GM18870 (cell line): Measurements from ENCODE around the gene MICALL2.

Experiments
- ATAC-seq: cut with Tn5 transposase; IDR thresholded peaks from one replicate; pipeline ENCODE4 v1.9.1; 2021; ENCODE audit warnings: moderate library complexity; ENCODE audit not compliant: unreplicated experiment

Gene MICALL2

GRCh38 chr7:1458683-1459511 lies at the start of gene MICALL2:
MICALL2 (minus strand) TSS chr7:1459470; CDS start chr7:1459326, 144 bp downstream.
- ATAC-seq: peak; percentile 23

- ATAC-seq: no peak
Measured at GRCh38 chr7:1508277-1508758, 49.0 kb upstream of the MICALL2 start.

- no peak for ATAC-seq
Measured at GRCh38 chr7:1505731-1506550, 46.7 kb upstream of the MICALL2 start.

GRCh38 chr7:1503816-1504775 lies 44.8 kb upstream of the MICALL2 start, which contains the start of gene INTS1:
INTS1 (minus strand) TSS chr7:1504389; CDS start chr7:1503960, 429 bp downstream.
- peak; percentile 45 for ATAC-seq

GRCh38 chr7:1503390-1503789 lies 44.1 kb upstream of the MICALL2 start:
- ATAC-seq: no peak

GRCh38 chr7:1502845-1503244 lies 43.6 kb upstream of the MICALL2 start:
- ATAC-seq: no peak

- no peak for ATAC-seq
Measured at GRCh38 chr7:1501487-1502270, 42.4 kb upstream of the MICALL2 start.

- ATAC-seq: no peak
Measured at GRCh38 chr7:1500064-1500807, 41.0 kb upstream of the MICALL2 start.

GRCh38 chr7:1499367-1500029 lies 40.2 kb upstream of the MICALL2 start:
- no peak for ATAC-seq

GRCh38 chr7:1498370-1499305 lies 39.4 kb upstream of the MICALL2 start:
- ATAC-seq: no peak

GRCh38 chr7:1497293-1497927 lies 38.1 kb upstream of the MICALL2 start:
- no peak for ATAC-seq

- ATAC-seq: no peak
Measured at GRCh38 chr7:1496531-1497292, 37.4 kb upstream of the MICALL2 start.

GRCh38 chr7:1495564-1496242 lies 36.4 kb upstream of the MICALL2 start:
- no peak for ATAC-seq

- no peak for ATAC-seq
Measured at GRCh38 chr7:1494866-1495563, 35.7 kb upstream of the MICALL2 start.

- ATAC-seq: no peak
Measured at GRCh38 chr7:1494447-1494846, 35.2 kb upstream of the MICALL2 start.
